HEK293 (cell line): ENCODE measurements around the gene THSD7B.

Source experiments
- CTCF ChIA-PET: fragments of 350-600 bp; formaldehyde crosslinking; extraction: SDS; loops from one replicate; lab custom pipeline; 2021; ENCODE audit warnings: antibody characterized with exemption; lab: Yijun Ruan, JAX
- POLR2A ChIA-PET: fragments of 300-600 bp; formaldehyde crosslinking; extraction: SDS; loops from one replicate; lab custom pipeline; 2020; ENCODE audit warnings: antibody characterized with exemption, inconsistent platforms; lab: Yijun Ruan, JAX
- H3K27ac ChIP-seq: fragments of 200-500 bp; sonication (Bioruptor generic); 2 replicates; pipeline ENCODE4 v1.5.1; 2014; ENCODE audit warnings: low read depth, low read length, control low read depth, inconsistent platforms; ENCODE audit errors: extremely low read depth
- H3K36me3 ChIP-seq, 2 experiments: fragments of 200-500 bp in 1 of 2; sonication (Bioruptor generic) in 1 of 2; 1 replicate in 1 of 2; 2 replicates in 1 of 2; pipeline ENCODE4 v1.5.1; 2014 to 2017; ENCODE audit warnings: inconsistent platforms in 2 of 2, low read length in 2 of 2; ENCODE audit not compliant: control insufficient read depth in 2 of 2, insufficient read depth in 1 of 2
- H3K4me1 ChIP-seq: fragments of 200-500 bp; sonication (Bioruptor generic); 2 replicates; pipeline ENCODE4 v1.5.1; 2014; ENCODE audit warnings: mild to moderate bottlenecking, low read length, inconsistent platforms; ENCODE audit not compliant: control insufficient read depth, insufficient read depth
- H3K4me3 ChIP-seq: 2 replicates; pipeline ENCODE4 v1.5.1; 2011; ENCODE audit warnings: low read depth, mild to moderate bottlenecking, control low read depth, low read length, moderate library complexity
- H3K9me3 ChIP-seq: fragments of 200-500 bp; sonication (Bioruptor generic); 2 replicates; pipeline ENCODE4 v1.5.1; 2014; ENCODE audit warnings: low read depth, low read length, inconsistent platforms; ENCODE audit not compliant: control insufficient read depth, insufficient read depth
- ATF2 ChIP-seq: fragments of 450-650 bp; formaldehyde crosslinking; IDR thresholded peaks from 2 replicates; pipeline ENCODE4 v1.5.1; 2016; ENCODE audit warnings: missing biosample characterization, missing genetic modification characterization, low read depth
- GLIS1 ChIP-seq: fragments of 450-650 bp; formaldehyde crosslinking; IDR thresholded peaks from 2 replicates; pipeline ENCODE4 v1.5.1; 2016; ENCODE audit warnings: missing biosample characterization, missing genetic modification characterization
- INSM2 ChIP-seq: fragments of 450-650 bp; formaldehyde crosslinking; IDR thresholded peaks from 2 replicates; pipeline ENCODE4 v1.5.1; 2016; ENCODE audit warnings: missing biosample characterization, missing genetic modification characterization
- KLF10 ChIP-seq: fragments of 450-650 bp; IDR thresholded peaks from 2 replicates; pipeline ENCODE4 v1.5.1; 2018; ENCODE audit warnings: missing biosample characterization, mild to moderate bottlenecking, missing genetic modification characterization
- KLF7 ChIP-seq: fragments of 450-650 bp; formaldehyde crosslinking; IDR thresholded peaks from 2 replicates; pipeline ENCODE4 v1.5.1; 2016; ENCODE audit warnings: missing biosample characterization, missing genetic modification characterization, borderline replicate concordance
- SP3 ChIP-seq: fragments of 450-650 bp; formaldehyde crosslinking; IDR thresholded peaks from 2 replicates; pipeline ENCODE4 v1.5.1; 2016; ENCODE audit warnings: missing biosample characterization, missing genetic modification characterization
- ZBTB10 ChIP-seq: fragments of 450-650 bp; formaldehyde crosslinking; IDR thresholded peaks from 2 replicates; pipeline ENCODE4 v1.5.1; 2016; ENCODE audit warnings: missing biosample characterization, missing genetic modification characterization
- ZBTB11 ChIP-seq: fragments of 450-650 bp; formaldehyde crosslinking; conservative IDR thresholded peaks from 2 replicates; pipeline ENCODE4 v1.5.1; 2016; ENCODE audit warnings: low read depth, missing biosample characterization, missing genetic modification characterization
- ZBTB26 ChIP-seq: fragments of 450-650 bp; formaldehyde crosslinking; optimal IDR thresholded peaks from 2 replicates; pipeline ENCODE3; 2016; ENCODE audit warnings: missing biosample characterization, mild to moderate bottlenecking, missing genetic modification characterization
- ZIC2 ChIP-seq: fragments of 450-650 bp; formaldehyde crosslinking; IDR thresholded peaks from 2 replicates; pipeline ENCODE4 v1.5.1; 2016; ENCODE audit warnings: missing biosample characterization, missing genetic modification characterization
- ZNF302 ChIP-seq: fragments of 450-650 bp; formaldehyde crosslinking; IDR thresholded peaks from 2 replicates; pipeline ENCODE4 v1.5.1; 2016; ENCODE audit warnings: missing biosample characterization, missing genetic modification characterization, low read depth
- ZNF423 ChIP-seq: fragments of 450-650 bp; formaldehyde crosslinking; IDR thresholded peaks from 2 replicates; pipeline ENCODE4 v1.5.1; 2016; ENCODE audit warnings: missing biosample characterization, missing genetic modification characterization
- ZNF48 ChIP-seq: fragments of 450-650 bp; formaldehyde crosslinking; IDR thresholded peaks from 2 replicates; pipeline ENCODE4 v1.5.1; 2016; ENCODE audit warnings: missing biosample characterization, missing genetic modification characterization
- ZNF501 ChIP-seq: fragments of 450-650 bp; formaldehyde crosslinking; IDR thresholded peaks from 2 replicates; pipeline ENCODE4 v1.5.1; 2016; ENCODE audit warnings: missing biosample characterization, missing genetic modification characterization
- ZNF530 ChIP-seq: fragments of 450-650 bp; formaldehyde crosslinking; IDR thresholded peaks from 2 replicates; pipeline ENCODE4 v1.5.1; 2016; ENCODE audit warnings: low read depth, missing biosample characterization, missing genetic modification characterization
- ZNF558 ChIP-seq: fragments of 450-650 bp; formaldehyde crosslinking; IDR thresholded peaks from 2 replicates; pipeline ENCODE4 v1.5.1; 2016; ENCODE audit warnings: missing biosample characterization, missing genetic modification characterization
- ZNF580 ChIP-seq: fragments of 450-650 bp; formaldehyde crosslinking; IDR thresholded peaks from 2 replicates; pipeline ENCODE4 v1.5.1; 2016; ENCODE audit warnings: missing biosample characterization, missing genetic modification characterization
- ZNF596 ChIP-seq: fragments of 450-650 bp; IDR thresholded peaks from 2 replicates; pipeline ENCODE4 v1.5.0; 2018; ENCODE audit warnings: missing biosample characterization, mild to moderate bottlenecking, missing genetic modification characterization, moderate library complexity
- ZNF600 ChIP-seq: fragments of 450-650 bp; formaldehyde crosslinking; IDR thresholded peaks from 2 replicates; pipeline ENCODE4 v1.5.1; 2016; ENCODE audit warnings: missing biosample characterization, missing genetic modification characterization
- ZNF768 ChIP-seq: fragments of 450-650 bp; formaldehyde crosslinking; IDR thresholded peaks from 2 replicates; pipeline ENCODE4 v1.5.1; 2018; ENCODE audit warnings: missing biosample characterization, mild to moderate bottlenecking, missing genetic modification characterization
- ZNF843 ChIP-seq: fragments of 450-650 bp; formaldehyde crosslinking; IDR thresholded peaks from 2 replicates; pipeline ENCODE4 v1.5.1; 2016; ENCODE audit warnings: missing biosample characterization, missing genetic modification characterization
- TF ChIP-seq, protein P1 (sequence below): fragments of 450-650 bp; formaldehyde crosslinking; IDR thresholded peaks from 2 replicates; pipeline ENCODE4 v1.5.1; 2017; ENCODE audit warnings: missing biosample characterization, missing genetic modification characterization

Gene THSD7B

GRCh38 chr2:137123226-137123625 lies 357.9 kb downstream of the THSD7B start:
- Histone ChIP-seq H3K4me3 (no peak overlapping the region), H3K4me1 (no peaks in the 10 kb centered on the region), H3K36me3 (no peaks in the 10 kb centered on the region), H3K9me3 (no peaks in the 10 kb centered on the region), H3K27ac (no peak overlapping the region)
- TF ChIP-seq ZNF596 (tag by site-specific recombination) = no peak
- TF ChIP-seq KLF7 (tag by site-specific recombination) = no peak
- TF ChIP-seq ZNF501 (tag by site-specific recombination) = no peak
- TF ChIP-seq ZBTB11 (tag by site-specific recombination) = no peak
- TF ChIP-seq ZNF768 = no peak
- TF ChIP-seq ZIC2 = no peak
- no peak for TF ChIP-seq ZNF600 (tag by site-specific recombination)
- TF ChIP-seq ZNF302 = no peak
- TF ChIP-seq ZBTB26 (tag by site-specific recombination) = no peak
- no peak for TF ChIP-seq ATF2 (tag by site-specific recombination)
- TF ChIP-seq GLIS1 = no peak
- no peak for TF ChIP-seq ZNF580
- no peak for TF ChIP-seq ZNF558 (tag by site-specific recombination)
- ChIA-PET CTCF (no interaction called here), POLR2A (no interaction called here)

DNA sequence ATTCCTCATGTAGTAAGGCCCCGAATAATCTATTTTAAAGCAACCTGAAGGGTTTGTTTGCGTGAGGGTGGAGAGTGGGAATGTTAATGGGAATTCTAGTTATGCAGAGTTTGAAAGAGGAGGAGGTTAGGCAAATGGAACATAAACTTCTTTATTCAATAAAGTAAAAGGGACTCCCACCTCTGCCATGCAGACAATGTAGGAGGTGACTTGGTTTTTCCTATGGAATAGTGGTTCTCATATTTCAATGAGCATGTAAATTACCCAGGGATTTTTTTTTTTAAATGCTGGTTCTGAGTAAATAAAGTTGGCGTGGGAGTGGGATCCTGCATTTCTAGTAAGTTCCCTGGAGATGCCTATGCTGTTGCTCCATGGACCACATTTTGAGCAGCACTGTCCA lies 367.9 kb downstream of the THSD7B start:
- no peak for TF ChIP-seq KLF10 (tag by site-specific recombination)
- TF ChIP-seq SP3 (tag by site-specific recombination) = no peak
- no peak for TF ChIP-seq ZNF843
- TF ChIP-seq INSM2 (tag by site-specific recombination) = no peak
- TF ChIP-seq, protein P1, sequence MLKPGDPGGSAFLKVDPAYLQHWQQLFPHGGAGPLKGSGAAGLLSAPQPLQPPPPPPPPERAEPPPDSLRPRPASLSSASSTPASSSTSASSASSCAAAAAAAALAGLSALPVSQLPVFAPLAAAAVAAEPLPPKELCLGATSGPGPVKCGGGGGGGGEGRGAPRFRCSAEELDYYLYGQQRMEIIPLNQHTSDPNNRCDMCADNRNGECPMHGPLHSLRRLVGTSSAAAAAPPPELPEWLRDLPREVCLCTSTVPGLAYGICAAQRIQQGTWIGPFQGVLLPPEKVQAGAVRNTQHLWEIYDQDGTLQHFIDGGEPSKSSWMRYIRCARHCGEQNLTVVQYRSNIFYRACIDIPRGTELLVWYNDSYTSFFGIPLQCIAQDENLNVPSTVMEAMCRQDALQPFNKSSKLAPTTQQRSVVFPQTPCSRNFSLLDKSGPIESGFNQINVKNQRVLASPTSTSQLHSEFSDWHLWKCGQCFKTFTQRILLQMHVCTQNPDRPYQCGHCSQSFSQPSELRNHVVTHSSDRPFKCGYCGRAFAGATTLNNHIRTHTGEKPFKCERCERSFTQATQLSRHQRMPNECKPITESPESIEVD (tag by site-specific recombination) = no peak
- TF ChIP-seq ZNF48 (tag by site-specific recombination) = no peak
- TF ChIP-seq ZNF423 (tag by site-specific recombination) = no peak
- no peak for TF ChIP-seq ZBTB10 (tag by site-specific recombination)
- TF ChIP-seq ZNF530 (tag by site-specific recombination) = no peak
- TF ChIP-seq, all 188 proteins: peak for 0
- H3K4me1 ChIP-seq = no peaks in the 10 kb centered on the region
- no peak overlapping the region for H3K4me3 ChIP-seq
- CTCF ChIA-PET = no interaction called here
- H3K27ac ChIP-seq = no peak overlapping the region
- POLR2A ChIA-PET = no interaction called here
- no peaks in the 10 kb centered on the region for H3K9me3 ChIP-seq
- H3K36me3 ChIP-seq = no peaks in the 10 kb centered on the region
